Stimulated activated memory B cell treated with anti-CD40 and anti-IgM and Interleukin-4, amounts not matched to agents 10 μg/mL and 1 μg/mL and 100 μg/mL, for 72 hours (primary cell): ENCODE data around the gene RIMOC1.

Experiments used
- ATAC-seq: fragments of 150-1000 bp; cut with Tn5 transposase; 2 replicates; pipeline ENCODE4 v1.10.0; 2021
- H3K27ac Mint-ChIP-seq: one replicate; pipeline ENCODE4 v1.8.0; 2022; ENCODE audit warnings: mild to moderate bottlenecking, mixed read lengths
- H3K27me3 Mint-ChIP-seq: one replicate; pipeline ENCODE4 v1.8.0; 2022; ENCODE audit warnings: mixed read lengths
- H3K36me3 Mint-ChIP-seq: one replicate; pipeline ENCODE4 v1.8.0; 2022; ENCODE audit warnings: mixed read lengths
- H3K4me1 Mint-ChIP-seq: one replicate; pipeline ENCODE4 v1.8.0; 2022; ENCODE audit warnings: mixed read lengths
- H3K4me3 Mint-ChIP-seq: one replicate; pipeline ENCODE4 v1.8.0; 2022; ENCODE audit warnings: mild to moderate bottlenecking, moderate library complexity, mixed read lengths
- H3K9me3 Mint-ChIP-seq: one replicate; pipeline ENCODE4 v1.8.0; 2022; ENCODE audit warnings: mixed read lengths

The RIMOC1 gene

GRCh38 chr5:41903892-41904799 lies at the start of gene RIMOC1:
TSS of gene RIMOC1 (plus strand) at chr5:41904344. CDS start at chr5:41904368, 24 bp downstream.
- Mint-ChIP-seq H3K9me3 (no peaks in the 10 kb centered on the region), H3K4me1 (peaks cover 26% of the 10 kb centered on the region)
- peak; percentile 99 for ATAC-seq

GRCh38 chr5:41856644-41857491 lies 47.3 kb upstream of the RIMOC1 start:
- Mint-ChIP-seq H3K27ac (no peak overlapping the region), H3K27me3 (no peaks in the 10 kb centered on the region), H3K36me3 (peaks cover 15% of the 10 kb centered on the region), H3K9me3 (no peaks in the 10 kb centered on the region), H3K4me1 (no peaks in the 10 kb centered on the region), H3K4me3 (no peak overlapping the region)
- ATAC-seq = peak; percentile 70

More at GRCh38 chr5:41903892-41904799, at the start of gene RIMOC1:
- no peaks in the 10 kb centered on the region for H3K27me3 Mint-ChIP-seq
- H3K4me3 Mint-ChIP-seq = peak within 1 kb of the TSS; percentile 89
- H3K27ac Mint-ChIP-seq = peak within 1 kb of the TSS; percentile 89
- peaks cover 15% of the 10 kb centered on the region for H3K36me3 Mint-ChIP-seq

GRCh38 chr5:41857989-41858388 lies 46.2 kb upstream of the RIMOC1 start:
- no peaks in the 10 kb centered on the region for H3K27me3 Mint-ChIP-seq
- ATAC-seq = no peak
- H3K27ac Mint-ChIP-seq = no peak overlapping the region
- no peaks in the 10 kb centered on the region for H3K9me3 Mint-ChIP-seq
- peaks cover 17% of the 10 kb centered on the region for H3K36me3 Mint-ChIP-seq
- no peak overlapping the region for H3K4me3 Mint-ChIP-seq
- no peaks in the 10 kb centered on the region for H3K4me1 Mint-ChIP-seq

GRCh38 chr5:41858890-41859289 lies 45.3 kb upstream of the RIMOC1 start:
- Mint-ChIP-seq H3K36me3 (peaks cover 17% of the 10 kb centered on the region), H3K4me1 (peaks cover 9% of the 10 kb centered on the region), H3K9me3 (no peaks in the 10 kb centered on the region), H3K27ac (peak overlapping the region; percentile 61), H3K27me3 (no peaks in the 10 kb centered on the region), H3K4me3 (no peak overlapping the region)
- no peak for ATAC-seq

GRCh38 chr5:41863871-41864486 lies 40.2 kb upstream of the RIMOC1 start:
- Mint-ChIP-seq H3K36me3 (peaks cover 10% of the 10 kb centered on the region), H3K4me3 (no peak overlapping the region), H3K4me1 (peaks cover 57% of the 10 kb centered on the region), H3K27ac (peak overlapping the region; percentile 5), H3K27me3 (no peaks in the 10 kb centered on the region), H3K9me3 (no peaks in the 10 kb centered on the region)
- no peak for ATAC-seq

- H3K4me3 Mint-ChIP-seq = peak overlapping the region; percentile 89
- H3K4me1 Mint-ChIP-seq = peaks cover 61% of the 10 kb centered on the region
- ATAC-seq = no peak
- no peaks in the 10 kb centered on the region for H3K9me3 Mint-ChIP-seq
- peak overlapping the region; percentile 90 for H3K27ac Mint-ChIP-seq
- no peaks in the 10 kb centered on the region for H3K36me3 Mint-ChIP-seq
- H3K27me3 Mint-ChIP-seq = no peaks in the 10 kb centered on the region
Observed at GRCh38 chr5:41869151-41869723, 34.9 kb upstream of the RIMOC1 start.

GRCh38 chr5:41869724-41870626 lies 34.2 kb upstream of the RIMOC1 start, which contains the start of gene OXCT1:
TSS of gene OXCT1 (minus strand) at chr5:41870425. CDS start at chr5:41870358, 67 bp downstream.
- Mint-ChIP-seq H3K4me1 (peaks cover 54% of the 10 kb centered on the region), H3K27ac (peak within 1 kb of the TSS; percentile 90), H3K36me3 (no peaks in the 10 kb centered on the region), H3K9me3 (no peaks in the 10 kb centered on the region), H3K4me3 (peak within 1 kb of the TSS; percentile 89), H3K27me3 (no peaks in the 10 kb centered on the region)
- peak; percentile 98 for ATAC-seq

GRCh38 chr5:41870627-41871048 lies 33.5 kb upstream of the RIMOC1 start:
- no peak for ATAC-seq
- Mint-ChIP-seq H3K4me3 (peak overlapping the region; percentile 89), H3K9me3 (no peaks in the 10 kb centered on the region), H3K27ac (peak overlapping the region; percentile 90), H3K36me3 (no peaks in the 10 kb centered on the region), H3K4me1 (peaks cover 47% of the 10 kb centered on the region), H3K27me3 (no peaks in the 10 kb centered on the region)

- Mint-ChIP-seq H3K4me1 (peaks cover 37% of the 10 kb centered on the region), H3K27me3 (no peaks in the 10 kb centered on the region), H3K27ac (no peak overlapping the region), H3K9me3 (no peaks in the 10 kb centered on the region), H3K4me3 (no peak overlapping the region), H3K36me3 (no peaks in the 10 kb centered on the region)
- ATAC-seq = no peak
Observed at GRCh38 chr5:41871852-41872251, 32.3 kb upstream of the RIMOC1 start.

- peaks cover under 1% of the 10 kb centered on the region for H3K27me3 Mint-ChIP-seq
Observed at GRCh38 chr5:41874512-41875060, 29.6 kb upstream of the RIMOC1 start.

GRCh38 chr5:41875121-41875520 lies 29.0 kb upstream of the RIMOC1 start:
- Mint-ChIP-seq H3K27ac (no peak overlapping the region), H3K9me3 (no peaks in the 10 kb centered on the region), H3K4me3 (no peak overlapping the region), H3K36me3 (no peaks in the 10 kb centered on the region), H3K27me3 (peaks cover 6% of the 10 kb centered on the region), H3K4me1 (peaks cover 7% of the 10 kb centered on the region)
- ATAC-seq = no peak

More at GRCh38 chr5:41874512-41875060, 29.6 kb upstream of the RIMOC1 start:
- ATAC-seq = no peak
- no peaks in the 10 kb centered on the region for H3K36me3 Mint-ChIP-seq
- H3K9me3 Mint-ChIP-seq = no peaks in the 10 kb centered on the region
- no peak overlapping the region for H3K27ac Mint-ChIP-seq
- H3K4me1 Mint-ChIP-seq = peaks cover 10% of the 10 kb centered on the region
- H3K4me3 Mint-ChIP-seq = no peak overlapping the region

- H3K27ac Mint-ChIP-seq = no peak overlapping the region
- H3K36me3 Mint-ChIP-seq = no peaks in the 10 kb centered on the region
- no peaks in the 10 kb centered on the region for H3K9me3 Mint-ChIP-seq
- no peaks in the 10 kb centered on the region for H3K4me1 Mint-ChIP-seq
- no peak overlapping the region for H3K4me3 Mint-ChIP-seq
- peaks cover 11% of the 10 kb centered on the region for H3K27me3 Mint-ChIP-seq
- no peak for ATAC-seq
Observed at GRCh38 chr5:41876678-41877077, 27.5 kb upstream of the RIMOC1 start.

- Mint-ChIP-seq H3K4me3 (no peak overlapping the region), H3K9me3 (no peaks in the 10 kb centered on the region), H3K36me3 (no peaks in the 10 kb centered on the region), H3K27ac (no peak overlapping the region), H3K4me1 (no peaks in the 10 kb centered on the region), H3K27me3 (peaks cover 11% of the 10 kb centered on the region)
- no peak for ATAC-seq
Observed at GRCh38 chr5:41877408-41877807, 26.7 kb upstream of the RIMOC1 start.

GRCh38 chr5:41878173-41878572 lies 26.0 kb upstream of the RIMOC1 start:
- no peaks in the 10 kb centered on the region for H3K9me3 Mint-ChIP-seq
- ATAC-seq = no peak

More at GRCh38 chr5:41878173-41878572, 26.0 kb upstream of the RIMOC1 start:
- no peaks in the 10 kb centered on the region for H3K36me3 Mint-ChIP-seq
- peaks cover 11% of the 10 kb centered on the region for H3K27me3 Mint-ChIP-seq
- H3K4me3 Mint-ChIP-seq = no peak overlapping the region
- H3K4me1 Mint-ChIP-seq = no peaks in the 10 kb centered on the region
- no peak overlapping the region for H3K27ac Mint-ChIP-seq
